ENCODE measurements around the gene ENTHD1.

ENTHD1 gene

DNA sequence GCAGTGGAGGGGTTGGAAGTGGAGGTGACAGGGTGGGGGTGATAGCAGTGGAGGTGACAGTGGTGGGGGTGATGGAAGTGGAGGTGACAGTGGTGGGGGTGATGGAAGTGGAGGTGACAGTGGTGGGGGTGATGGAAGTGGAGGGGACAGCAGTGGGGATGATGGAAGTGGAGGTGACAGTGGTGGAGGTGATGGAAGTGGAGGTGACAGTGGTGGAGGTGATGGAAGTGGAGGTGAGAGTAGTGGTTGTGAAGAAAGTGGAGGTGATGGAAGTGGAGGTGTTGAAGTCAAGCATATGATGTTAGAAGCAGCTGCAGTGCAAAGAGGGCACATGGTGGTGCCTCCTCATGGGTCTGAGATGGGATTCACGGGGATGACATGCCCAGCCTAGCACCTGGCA, 181.5 kb downstream of the ENTHD1 start:
- DNase-seq: no peak

DNA sequence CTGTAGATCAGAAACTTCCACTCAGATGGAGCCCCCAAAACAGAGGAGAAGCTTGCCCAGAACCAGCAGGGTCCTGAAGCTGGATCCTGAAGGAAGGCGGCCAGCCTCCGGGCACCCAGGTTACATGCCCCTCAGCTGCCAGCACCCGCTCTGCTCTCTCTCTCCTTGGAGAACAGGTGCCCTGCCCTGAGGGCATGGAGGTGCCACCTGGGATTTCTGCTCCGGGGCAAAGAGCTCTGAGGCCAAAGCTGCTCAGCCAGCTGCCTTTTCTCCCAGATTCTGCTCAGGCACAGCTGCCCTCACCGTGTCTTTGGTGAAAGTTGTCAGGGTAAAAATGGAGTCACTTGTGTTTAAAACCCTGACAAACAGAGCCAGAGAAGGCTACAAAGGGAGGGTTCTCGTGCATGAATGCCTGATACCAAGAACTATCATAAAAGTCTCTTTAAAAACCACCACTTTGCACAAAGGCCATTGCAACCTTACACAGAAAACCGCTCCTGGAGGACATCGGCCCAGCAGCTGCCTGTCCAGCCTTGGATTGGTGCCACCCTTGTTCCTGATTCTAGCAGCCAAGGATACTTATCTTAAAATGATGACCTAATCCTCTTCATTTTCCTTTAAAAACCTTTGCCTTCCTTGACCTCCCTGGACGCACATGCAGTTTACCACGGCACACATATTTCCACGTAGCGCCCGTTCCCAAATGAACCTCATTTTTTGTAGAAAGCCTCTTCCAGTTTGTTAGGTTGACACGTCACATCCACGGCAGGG, 183.0 kb downstream of the ENTHD1 start:
- no peak for DNase-seq

DNA sequence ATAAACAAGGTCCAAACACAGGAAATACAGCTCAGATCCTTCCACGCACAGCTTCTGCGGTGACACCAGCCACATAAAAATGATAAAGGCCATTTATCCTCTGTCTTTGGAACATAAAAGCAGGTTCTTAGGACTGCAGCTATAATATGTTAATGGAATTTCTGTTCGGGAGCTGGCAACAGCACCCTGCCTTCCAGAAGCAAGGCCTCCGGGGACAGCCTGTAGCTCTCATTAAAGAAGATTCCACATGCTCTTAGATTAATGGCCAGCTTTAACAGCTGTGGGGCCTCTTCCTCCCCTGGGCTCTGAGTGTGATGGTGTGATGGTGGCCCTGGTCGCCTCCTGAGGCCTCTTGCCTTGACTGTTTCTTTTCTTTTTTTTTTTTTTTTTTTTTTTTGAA, 185.7 kb downstream of the ENTHD1 start:
- DNase-seq: no peak

DNA sequence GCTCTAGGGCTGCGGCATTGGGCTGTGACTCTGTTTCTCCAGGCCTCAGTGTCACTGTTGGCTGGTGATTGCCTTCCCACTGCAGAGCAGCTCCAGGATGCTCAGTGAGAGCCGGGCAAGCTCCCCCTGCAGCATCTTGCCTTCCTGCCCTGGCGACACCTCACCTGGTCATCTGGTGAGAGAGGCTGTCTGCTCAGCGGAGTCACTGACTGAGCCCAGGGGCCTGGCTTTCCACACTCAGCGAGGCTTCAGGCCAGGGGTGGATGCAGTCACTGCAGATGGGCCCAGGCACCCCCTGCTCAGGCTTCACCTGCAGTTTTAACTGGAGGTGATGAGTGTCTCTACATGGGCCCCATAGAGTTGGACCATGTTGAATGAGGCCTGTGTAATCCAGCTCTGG, 186.2 kb downstream of the ENTHD1 start:
- DNase-seq: no peak

DNA sequence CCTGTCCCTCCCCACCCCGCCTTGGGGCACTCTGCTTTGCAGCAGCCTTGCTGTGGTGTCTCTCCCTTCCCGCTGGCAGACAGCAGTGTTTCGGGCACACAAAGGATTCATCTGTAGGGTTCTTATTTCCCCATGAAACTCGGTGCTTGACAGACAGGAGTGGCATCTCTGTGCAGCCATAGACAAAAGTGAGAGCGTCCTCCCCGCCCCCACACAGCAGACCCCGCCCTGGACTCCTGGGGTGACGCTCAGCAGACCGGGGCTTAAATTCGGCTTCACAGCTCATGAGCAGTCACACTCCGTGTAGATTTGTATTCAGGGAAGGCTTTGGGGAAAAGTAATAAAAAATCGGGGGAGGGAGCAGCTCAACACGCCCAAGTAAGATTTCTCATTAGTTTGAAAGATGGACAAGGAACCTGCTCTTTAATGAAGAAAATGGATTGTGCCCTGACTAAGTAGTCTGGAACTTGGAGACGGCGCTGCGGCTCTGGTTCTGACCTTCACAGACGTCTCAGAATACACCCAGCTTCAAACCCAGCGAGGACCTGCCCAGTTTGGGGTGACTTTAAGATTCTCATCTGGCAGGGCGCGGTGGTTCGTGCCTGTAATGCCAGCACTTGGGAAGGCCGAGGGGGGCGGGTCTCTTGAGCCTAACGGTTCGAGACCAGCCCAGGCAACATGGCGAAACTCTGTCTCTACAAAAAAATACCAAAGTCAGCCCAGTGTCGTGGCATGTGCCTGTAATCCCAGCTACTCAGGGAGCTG, 187.0 kb downstream of the ENTHD1 start:
- DNase-seq: peak; percentile 55

DNA sequence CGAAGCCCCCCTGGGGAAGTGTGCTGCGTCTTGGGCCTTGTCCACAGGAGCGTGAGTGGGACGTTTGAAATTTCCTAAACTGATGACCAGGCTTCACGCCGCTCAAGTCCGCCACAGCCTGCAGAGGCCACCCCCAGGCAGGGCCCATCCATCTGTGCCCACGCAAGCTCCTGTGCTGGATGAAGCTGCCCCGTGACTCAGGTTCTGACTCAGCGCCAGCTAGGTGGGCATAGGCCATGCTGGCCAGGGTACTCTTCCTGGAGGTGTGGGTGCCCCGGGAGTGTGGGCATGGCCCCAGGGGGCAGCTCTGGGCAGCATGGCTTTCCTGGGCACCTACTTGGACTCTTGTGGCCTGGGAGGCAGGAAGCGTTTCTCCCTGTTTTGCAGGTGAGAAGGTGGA, 188.2 kb downstream of the ENTHD1 start:
- no peak for DNase-seq

DNA sequence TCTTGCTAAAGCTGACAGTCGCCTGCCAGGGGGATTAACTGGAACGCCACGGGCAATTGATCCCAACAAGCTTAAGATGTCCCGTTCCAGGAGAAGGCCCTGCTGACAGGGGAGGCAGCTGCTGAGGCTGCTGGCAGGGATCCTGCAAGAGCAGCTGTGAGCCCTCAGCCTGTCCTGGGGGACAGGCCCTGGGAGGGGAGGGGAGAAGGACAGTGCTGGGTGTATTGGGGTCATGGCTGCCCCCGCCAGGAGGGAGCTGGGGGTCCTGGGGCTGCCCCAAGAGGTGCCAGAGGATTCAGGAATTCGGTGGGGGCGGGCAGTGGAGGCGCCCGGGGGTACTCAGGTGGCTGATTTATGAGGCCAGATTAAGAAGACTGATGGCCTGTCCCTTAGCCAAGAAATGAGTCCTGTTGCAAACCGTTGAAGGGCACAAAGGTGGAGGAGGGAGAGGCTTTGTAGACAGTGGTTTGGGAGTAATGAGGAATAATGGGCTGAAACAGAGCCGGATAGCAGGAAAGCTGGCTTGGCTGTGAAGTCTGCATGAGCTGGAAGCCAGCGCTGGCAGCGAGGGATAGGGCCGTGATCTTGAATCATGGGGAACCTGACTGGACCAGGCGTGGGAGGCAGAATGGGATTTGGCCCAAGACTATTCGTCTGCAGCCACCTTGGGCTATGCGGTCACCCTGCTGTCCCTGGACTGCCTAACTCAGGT, 189.5 kb downstream of the ENTHD1 start:
- peak; percentile 51 for DNase-seq

DNA sequence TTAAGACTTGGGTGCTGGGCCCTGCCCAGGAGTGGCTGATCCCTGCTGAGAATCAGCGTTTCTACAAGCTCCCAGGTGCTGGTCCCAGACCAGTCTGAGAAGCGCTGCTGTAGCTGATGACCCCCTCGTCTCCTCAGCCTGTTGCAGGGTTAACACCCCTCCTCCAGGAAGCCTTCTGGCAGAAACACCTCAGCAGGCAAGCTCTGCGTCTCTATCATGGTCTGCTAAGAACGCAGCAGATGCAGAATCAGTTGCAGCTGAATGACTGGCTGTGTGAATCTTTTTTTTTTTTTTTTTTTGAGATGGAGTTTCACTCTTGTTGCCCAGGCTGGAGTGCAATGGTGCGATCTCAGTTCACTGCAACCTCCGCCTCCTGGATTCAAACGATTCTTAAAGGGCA, 190.5 kb downstream of the ENTHD1 start:
- no peak for DNase-seq

DNA sequence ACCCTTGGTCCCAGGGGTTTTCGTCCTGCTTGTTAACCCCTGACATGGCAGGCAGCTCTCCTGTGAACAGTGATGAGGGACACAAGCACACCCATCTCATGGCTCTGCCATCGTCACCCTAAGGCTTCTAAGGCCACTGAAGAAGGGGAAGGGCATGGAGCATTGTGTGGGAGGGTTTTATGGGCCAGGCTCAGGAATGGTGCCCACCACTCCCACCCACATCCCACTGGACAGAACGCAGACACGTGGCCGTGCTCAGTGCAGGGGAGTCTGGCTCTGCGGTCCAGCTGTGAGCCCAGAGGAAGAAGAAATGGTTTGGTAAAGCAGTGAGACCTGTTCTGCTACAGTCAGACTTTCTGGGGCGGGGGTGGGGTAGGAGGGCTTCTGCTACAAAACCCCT, 193.0 kb downstream of the ENTHD1 start:
- DNase-seq: no peak

DNA sequence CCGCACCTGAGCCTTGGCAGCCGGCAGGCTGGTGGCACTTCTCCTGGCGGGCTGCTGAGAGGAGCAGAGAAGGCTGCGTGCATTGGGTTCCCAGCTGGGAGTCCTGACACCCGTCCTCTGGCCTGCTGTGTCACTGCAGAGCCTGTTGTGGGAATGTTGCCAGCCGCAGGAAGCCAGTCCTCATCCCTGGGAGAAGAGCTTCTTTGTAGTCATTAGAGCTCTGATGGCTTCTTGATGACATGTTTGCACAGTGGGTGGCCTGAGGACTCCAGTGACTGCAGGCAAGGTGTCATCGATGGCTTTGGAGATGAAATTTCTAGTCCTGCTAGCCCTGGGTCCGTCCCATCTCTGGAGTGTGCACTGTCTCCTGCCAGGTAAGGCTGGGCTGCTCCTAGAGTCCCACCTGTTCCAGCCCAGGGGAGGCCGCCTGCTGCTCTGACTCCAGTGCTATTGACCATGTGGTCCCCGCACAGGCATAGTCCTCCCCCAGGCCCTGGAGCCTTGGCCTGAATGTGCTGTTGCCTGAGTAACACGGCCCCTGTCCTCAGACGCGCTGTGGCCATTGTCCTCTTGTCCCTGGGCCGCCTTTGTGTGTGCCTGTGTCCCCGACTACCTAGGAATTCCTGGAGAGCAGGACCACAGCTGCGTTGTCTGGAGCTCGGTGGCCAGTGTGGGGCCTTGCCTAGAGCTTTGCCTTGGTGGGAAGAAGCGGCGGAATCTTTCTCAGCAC, 193.8 kb downstream of the ENTHD1 start:
- peak; percentile 70 for DNase-seq

DNA sequence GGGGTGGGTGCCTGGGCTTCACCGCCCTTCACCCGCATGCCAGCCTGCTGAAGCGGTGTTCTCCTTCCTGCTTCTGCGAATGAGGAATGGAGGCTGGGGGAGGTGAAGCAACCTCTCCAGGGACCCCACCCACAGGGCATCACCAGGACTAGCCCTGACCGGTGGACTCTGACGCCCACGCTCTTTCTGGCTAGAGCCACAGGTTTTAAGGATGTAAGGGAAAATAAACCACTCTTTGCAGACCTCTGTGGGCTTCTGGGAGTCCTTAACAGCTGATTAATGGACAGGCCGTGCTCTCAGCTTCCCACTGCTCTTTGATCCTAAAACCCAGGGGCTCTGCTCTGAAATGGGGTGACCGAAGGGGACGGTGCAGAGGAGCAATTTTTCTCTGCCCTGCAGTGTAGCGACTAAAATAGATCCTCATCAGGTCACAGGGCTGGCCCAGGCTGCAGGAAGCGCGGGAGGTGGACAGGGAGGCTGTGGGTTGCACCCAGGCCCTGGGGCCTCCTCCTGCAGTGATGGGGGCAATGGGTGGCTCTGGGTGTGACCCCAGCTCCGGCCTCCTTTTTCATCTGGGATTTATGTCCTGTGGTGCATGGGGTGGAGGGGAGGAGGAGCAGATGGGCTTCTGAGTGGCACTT, 195.7 kb downstream of the ENTHD1 start:
- DNase-seq: no peak

DNA sequence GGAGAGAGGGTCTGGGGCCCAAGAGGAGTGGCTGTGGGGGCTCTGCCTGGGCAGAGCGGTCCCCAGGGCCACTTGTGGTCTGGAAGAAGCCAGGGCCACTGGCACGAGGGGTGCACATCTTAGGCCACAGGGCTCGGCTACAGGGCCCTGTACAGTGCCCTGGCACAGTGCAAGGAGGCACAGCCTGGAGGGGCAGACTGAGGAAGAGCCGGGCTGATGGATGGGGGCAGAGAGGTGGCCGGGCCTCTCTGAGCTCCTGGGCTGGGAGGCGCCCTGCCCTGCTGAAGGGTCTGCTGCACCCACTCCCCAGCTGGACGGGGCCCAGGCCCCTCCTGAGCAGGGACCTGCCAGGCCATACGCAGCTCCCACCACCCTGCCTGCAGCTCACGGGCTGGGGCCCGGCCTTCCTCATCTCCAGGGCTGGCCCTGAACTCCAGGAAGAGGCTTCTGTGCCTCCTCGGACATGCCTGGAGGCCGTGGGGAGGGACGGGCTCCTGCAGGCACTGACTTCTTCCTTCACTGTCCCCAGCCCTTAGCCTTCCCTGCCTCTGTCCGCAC, 199.5 kb downstream of the ENTHD1 start:
- no peak for DNase-seq
